ENCODE data around the gene CCNO.

- no peak for TF ChIP-seq CTCF (IDR thresholded peaks at IDR 0.05)
- no peak for TF ChIP-seq POLR2A (IDR thresholded peaks at IDR 0.05)
Observed at GRCh38 chr5:55219770-55220169, 13.6 kb downstream of the CCNO start.
